A673 (cell line): ENCODE data around the gene ETV3. TPM values are rescaled to one million over a fixed set of nuclear protein-coding genes. Genes with fewer than 3 reads are reported as not detected.

Source experiments
- BruUV-seq: library from RNA; stranded (reverse); fragments of 400-500 nt; replicated peaks from 2 replicates; lab custom pipeline; 2021; lab: Mats Ljungman, UMichigan
- CTCF ChIA-PET: fragments of 300-600 bp; sonication (Branson Sonifier 250); formaldehyde crosslinking; loops from one replicate; lab custom pipeline; 2022; ENCODE audit warnings: antibody characterized with exemption; lab: Charles Lee
- POLR2A ChIA-PET: fragments of 300-600 bp; sonication (Branson Sonifier 250); formaldehyde crosslinking; loops from one replicate; lab custom pipeline; 2022; ENCODE audit warnings: antibody characterized with exemption; ENCODE audit not compliant: low non-redundant PET; lab: Charles Lee
- DNase-seq: peaks from one replicate; pipeline ENCODE4 v3.0.0-alpha.2; 2015; ENCODE audit warnings: low spot score
- H3K27ac ChIP-seq: fragments of 200-600 bp; sonication (generic); 2 replicates; pipeline ENCODE4 v1.5.1; 2016; ENCODE audit warnings: mixed run types, low read depth, mild to moderate bottlenecking, mixed read lengths, antibody characterized with exemption, low read length; ENCODE audit not compliant: poor library complexity, severe bottlenecking
- H3K27me3 ChIP-seq: fragments of 200-600 bp; sonication (generic); replicated peaks from 2 replicates; pipeline ENCODE4 v1.6.1; 2017; ENCODE audit warnings: mixed run types, low read depth, mild to moderate bottlenecking, mixed read lengths, antibody characterized with exemption, low read length; ENCODE audit not compliant: insufficient read depth, poor library complexity
- H3K36me3 ChIP-seq: fragments of 200-600 bp; sonication (generic); 2 replicates; pipeline ENCODE4 v1.6.1; 2016; ENCODE audit warnings: mixed run types, mild to moderate bottlenecking, mixed read lengths, antibody characterized with exemption, low read length; ENCODE audit not compliant: insufficient read depth, poor library complexity, severe bottlenecking
- H3K4me1 ChIP-seq: fragments of 200-600 bp; sonication (generic); 2 replicates; pipeline ENCODE4 v1.6.1; 2017; ENCODE audit warnings: mixed run types, mild to moderate bottlenecking, mixed read lengths, antibody characterized with exemption, low read length; ENCODE audit not compliant: insufficient read depth, poor library complexity, severe bottlenecking
- H3K4me3 ChIP-seq: fragments of 200-600 bp; sonication (generic); 2 replicates; pipeline ENCODE4 v1.5.1; 2016; ENCODE audit warnings: low read depth, mixed run types, mild to moderate bottlenecking, mixed read lengths, low read length; ENCODE audit not compliant: poor library complexity, severe bottlenecking
- H3K9me3 ChIP-seq: fragments of 200-600 bp; sonication (generic); 2 replicates; pipeline ENCODE4 v1.6.1; 2016; ENCODE audit warnings: mixed run types, low read depth, mild to moderate bottlenecking, mixed read lengths, antibody characterized with exemption, low read length; ENCODE audit not compliant: poor library complexity, severe bottlenecking
- CTCF ChIP-seq: fragments of 300-800, 200-600 bp; sonication (generic); conservative IDR thresholded peaks from 2 replicates; pipeline ENCODE4 v1.5.1; 2017; ENCODE audit warnings: low read depth, mild to moderate bottlenecking, antibody characterized with exemption, low read length, moderate library complexity, mixed read lengths
- EZH2 ChIP-seq: fragments of 200-600 bp; sonication (generic); IDR thresholded peaks from 2 replicates; pipeline ENCODE4 v1.6.1; 2017; ENCODE audit warnings: borderline replicate concordance, low read depth, mild to moderate bottlenecking, mixed read lengths, antibody characterized with exemption, low read length; ENCODE audit not compliant: poor library complexity, severe bottlenecking
- intact Hi-C: fragments of 100-400 bp; cut with micrococcal nuclease; formaldehyde crosslinking; loops from one replicate; pipeline ENCODE4 v1.10.0; 2022; ENCODE audit not compliant: unreplicated experiment
- total RNA-seq: library from RNA; stranded (reverse); gene quantifications from 2 replicates; pipeline ENCODE4 v1.2.3, GENCODE V29; 2021

ETV3 gene
- total RNA-seq, 1 experiment from 2014 or later = 46.1 TPM

GRCh38 chr1:157178490-157178889 is 40.3 kb upstream of the ETV3 start:
- ChIA-PET CTCF (interaction anchor here (0.6 kb wide), 1 partner anchor 316 kb away, joined by 4 read pairs; no protein-coding TSS in a partner anchor), POLR2A (no interaction called here)
- TF ChIP-seq EZH2 = no peak
- no peak for TF ChIP-seq CTCF
- Histone ChIP-seq H3K27me3 (no peaks in the 10 kb centered on the region), H3K4me3 (no peak overlapping the region), H3K36me3 (no peaks in the 10 kb centered on the region), H3K4me1 (no peaks in the 10 kb centered on the region), H3K27ac (no peak overlapping the region), H3K9me3 (no peaks in the 10 kb centered on the region)
- no TSS peak for BruUV-seq
- intact Hi-C loops = no loop called here
- DNase-seq = no peak

- no peaks in the 10 kb centered on the region for H3K36me3 ChIP-seq
- no peak overlapping the region for H3K4me3 ChIP-seq
- no peak for DNase-seq
- TF ChIP-seq EZH2 = no peak
- TF ChIP-seq CTCF = no peak
- intact Hi-C loops = no loop called here
- BruUV-seq = no TSS peak
- ChIA-PET CTCF (interaction anchor here (0.6 kb wide), 1 partner anchor 317 kb away, joined by 4 read pairs; no protein-coding TSS in a partner anchor), POLR2A (no interaction called here)
- H3K4me1 ChIP-seq = no peaks in the 10 kb centered on the region
- H3K9me3 ChIP-seq = no peaks in the 10 kb centered on the region
- H3K27ac ChIP-seq = no peak overlapping the region
- H3K27me3 ChIP-seq = no peaks in the 10 kb centered on the region
Measured at GRCh38 chr1:157177733-157178394, 39.7 kb upstream of the ETV3 start.

- Histone ChIP-seq H3K27ac (no peak overlapping the region), H3K4me3 (no peak overlapping the region), H3K4me1 (no peaks in the 10 kb centered on the region), H3K27me3 (no peaks in the 10 kb centered on the region), H3K9me3 (no peaks in the 10 kb centered on the region), H3K36me3 (no peaks in the 10 kb centered on the region)
- no TSS peak for BruUV-seq
- ChIA-PET POLR2A (no interaction called here), CTCF (interaction anchor here (0.5 kb wide), 1 partner anchor 132 kb away, joined by 3 read pairs; no protein-coding TSS in a partner anchor)
- intact Hi-C loops = no loop called here
- no peak for DNase-seq
- no peak for TF ChIP-seq EZH2
Measured at GRCh38 chr1:157176591-157177121, 38.5 kb upstream of the ETV3 start.

DNA sequence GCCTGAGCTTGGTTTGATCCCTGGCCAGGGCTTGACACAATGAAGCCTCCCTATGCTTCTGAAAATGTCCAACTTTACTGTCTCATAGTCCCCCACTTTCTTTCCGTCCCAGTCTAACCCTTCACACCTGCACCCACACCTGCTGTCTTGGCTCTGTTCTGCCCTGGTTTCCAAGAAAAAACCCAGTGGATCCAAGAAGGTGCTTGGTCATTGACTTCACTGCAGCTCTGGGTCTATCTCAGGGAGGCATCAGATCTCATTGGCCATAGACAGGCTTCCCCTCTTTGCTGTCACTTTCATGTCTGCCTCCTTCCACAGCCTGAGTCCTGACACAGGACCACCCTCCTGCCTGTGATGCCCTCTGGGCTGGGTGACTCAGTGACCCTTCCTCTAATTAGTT is 37.8 kb upstream of the ETV3 start:
- Histone ChIP-seq H3K36me3 (no peaks in the 10 kb centered on the region), H3K27ac (no peak overlapping the region), H3K4me1 (no peaks in the 10 kb centered on the region), H3K9me3 (no peaks in the 10 kb centered on the region), H3K4me3 (no peak overlapping the region), H3K27me3 (no peaks in the 10 kb centered on the region)
- no peak for DNase-seq
- intact Hi-C loops = no loop called here
- ChIA-PET CTCF (no interaction called here), POLR2A (no interaction called here)
- TF ChIP-seq CTCF (no peak), EZH2 (no peak)
- BruUV-seq = no TSS peak
